ENCODE results near the gene LGALS12.
A peak's percentile ranks its signal among the peaks of the same experiment; 100 is the strongest.
"Not testable (repeated sequence)": the region's sequence is repeated elsewhere in the genome, so short reads cannot be mapped to it uniquely, and the experiment has no call there.

Gene LGALS12

GRCh38 chr11:63506876-63507275 is 992 bp downstream of the LGALS12 start:
- DNase-seq = no peak

GRCh38 chr11:63507511-63507910 is 1.6 kb downstream of the LGALS12 start:
- DNase-seq = no peak

GRCh38 chr11:63508009-63508408 is 2.1 kb downstream of the LGALS12 start:
- DNase-seq = peak in 1 of 5 donors; percentile 7

GRCh38 chr11:63508745-63509144 is 2.9 kb downstream of the LGALS12 start:
- DNase-seq = no peak

GRCh38 chr11:63510360-63511047 is 4.6 kb downstream of the LGALS12 start:
- no peak for DNase-seq

GRCh38 chr11:63511048-63511748 is 5.3 kb downstream of the LGALS12 start:
- no peak for DNase-seq

- no peak for DNase-seq
These were observed 6.9 kb downstream of the LGALS12 start for GRCh38 chr11:63512816-63513215.

- no peak for DNase-seq
These were observed 10.2 kb downstream of the LGALS12 start for GRCh38 chr11:63516109-63516508.

- no peak for DNase-seq
These were observed 11.3 kb downstream of the LGALS12 start for GRCh38 chr11:63517156-63517555.

GRCh38 chr11:63518548-63518947 is 12.7 kb downstream of the LGALS12 start:
- DNase-seq = peak in 1 of 5 donors; percentile 17

- no peak for DNase-seq
These were observed 14.8 kb downstream of the LGALS12 start for GRCh38 chr11:63520606-63521170.

- no peak for DNase-seq
These were observed 16.0 kb downstream of the LGALS12 start for GRCh38 chr11:63521896-63522295.

GRCh38 chr11:63523151-63523550 is 17.3 kb downstream of the LGALS12 start:
- DNase-seq = no peak

GRCh38 chr11:63527667-63528066 is 21.8 kb downstream of the LGALS12 start:
- no peak for DNase-seq

- DNase-seq = not testable (repeated sequence)
These were observed 22.3 kb downstream of the LGALS12 start for GRCh38 chr11:63528156-63528555.

GRCh38 chr11:63528729-63529278 is 22.9 kb downstream of the LGALS12 start:
- DNase-seq = not testable (repeated sequence)

- not testable (repeated sequence) for DNase-seq
These were observed 23.5 kb downstream of the LGALS12 start for GRCh38 chr11:63529373-63529772.

- no peak for DNase-seq
These were observed 24.1 kb downstream of the LGALS12 start for GRCh38 chr11:63530021-63530420.

GRCh38 chr11:63531074-63531792 is 25.3 kb downstream of the LGALS12 start:
- DNase-seq = peak; percentile 22 to 84 (median 53)

- no peak for DNase-seq
These were observed 26.2 kb downstream of the LGALS12 start for GRCh38 chr11:63532117-63532516.

GRCh38 chr11:63532799-63533475 is 27.1 kb downstream of the LGALS12 start:
- DNase-seq = no peak

GRCh38 chr11:63534076-63534475 is 28.2 kb downstream of the LGALS12 start:
- no peak for DNase-seq
